22Rv1 (cell line): ENCODE results near the gene RTN1.

Experiments used
- H3K27ac ChIP-seq: fragments of 450-650 bp; 2 replicates; pipeline ENCODE4 v1.5.1; 2017
- CTCF ChIP-seq: fragments of 450-650 bp; IDR thresholded peaks from 2 replicates; pipeline ENCODE4 v1.5.1; 2017; ENCODE audit warnings: mild to moderate bottlenecking
- ZFX ChIP-seq: fragments of 450-650 bp; IDR thresholded peaks from 2 replicates; pipeline ENCODE4 v1.6.1; 2017; ENCODE audit warnings: antibody characterized with exemption, borderline replicate concordance

The RTN1 gene

GRCh38 chr14:59582845-59583509 lies 287.6 kb downstream of the RTN1 start:
- TF ChIP-seq CTCF (peak; percentile 28), ZFX (no peak)
- H3K27ac ChIP-seq = no peak overlapping the region

GRCh38 chr14:59582161-59582560 lies 288.4 kb downstream of the RTN1 start:
- TF ChIP-seq CTCF = no peak
- TF ChIP-seq ZFX = no peak
- H3K27ac ChIP-seq = no peak overlapping the region

- no peak overlapping the region for H3K27ac ChIP-seq
- TF ChIP-seq CTCF (no peak), ZFX (no peak)
These were observed 289.7 kb downstream of the RTN1 start for GRCh38 chr14:59580911-59581310.

- no peak within 1 kb of the TSS for H3K27ac ChIP-seq
- TF ChIP-seq CTCF = peak; percentile 95
- no peak for TF ChIP-seq ZFX
These were observed 294.0 kb downstream of the RTN1 start, which contains the start of gene CCDC175 for GRCh38 chr14:59576332-59577294. CCDC175 (minus strand) TSS chr14:59576812; CDS start chr14:59576775, 37 bp downstream.

GRCh38 chr14:59570122-59570521 lies 300.5 kb downstream of the RTN1 start:
- H3K27ac ChIP-seq = no peak overlapping the region
- TF ChIP-seq CTCF (no peak), ZFX (no peak)

- no peak overlapping the region for H3K27ac ChIP-seq
- no peak for TF ChIP-seq ZFX
- TF ChIP-seq CTCF = no peak
These were observed 303.9 kb downstream of the RTN1 start for GRCh38 chr14:59566725-59567124.

- H3K27ac ChIP-seq = no peak overlapping the region
- TF ChIP-seq ZFX = no peak
- TF ChIP-seq CTCF = no peak
These were observed 304.3 kb downstream of the RTN1 start for GRCh38 chr14:59566296-59566695.
